NCI-H748 (cell line): ENCODE measurements around the gene ZNF627.
"Not testable (repeated sequence)": the region's sequence is repeated elsewhere in the genome, so short reads cannot be mapped to it uniquely, and the experiment has no call there.

Experiments
- DNase-seq: peaks from one replicate; lab custom pipeline; 2025; ENCODE audit not compliant: unreplicated experiment; lab: John Stamatoyannopoulos, UW

The ZNF627 gene

DNA sequence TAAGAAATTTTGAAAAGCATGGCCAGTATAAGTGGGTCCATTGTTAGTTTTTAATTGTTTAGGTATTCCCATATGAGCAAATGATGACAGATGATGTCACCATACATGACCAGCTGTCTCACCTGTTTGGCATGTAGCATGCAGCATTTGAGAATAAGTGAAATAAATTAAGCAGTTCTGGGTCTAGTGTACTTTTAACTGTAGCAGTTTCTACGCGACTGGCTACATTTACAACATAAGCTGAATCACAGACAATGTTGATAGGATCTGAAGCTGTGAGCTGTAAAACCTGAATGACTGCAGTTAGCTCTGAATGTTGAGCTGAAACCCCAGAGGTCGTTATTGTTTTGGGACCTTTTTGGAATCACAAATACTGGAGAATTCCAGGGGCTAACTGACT lies 25.1 kb downstream of the ZNF627 start:
- not testable (repeated sequence) for DNase-seq

DNA sequence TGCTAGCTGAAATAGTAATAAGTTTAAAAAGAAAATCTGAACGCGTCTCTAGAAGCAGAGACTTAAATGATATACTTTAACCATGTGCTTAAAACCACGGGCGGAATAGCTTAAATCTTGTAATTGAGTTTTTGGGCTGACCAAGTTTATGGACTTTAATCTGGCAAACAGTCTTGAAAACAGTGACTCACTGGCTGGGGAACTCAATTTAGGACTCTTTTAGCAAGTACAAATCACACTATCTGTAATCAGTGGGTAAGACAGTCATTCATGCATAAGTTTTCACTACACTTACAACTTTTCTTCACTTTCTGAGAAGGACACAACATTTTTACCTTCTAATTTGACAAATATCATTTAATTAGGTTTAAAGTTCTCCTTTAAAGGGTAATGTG lies 26.8 kb downstream of the ZNF627 start:
- no peak for DNase-seq

DNA sequence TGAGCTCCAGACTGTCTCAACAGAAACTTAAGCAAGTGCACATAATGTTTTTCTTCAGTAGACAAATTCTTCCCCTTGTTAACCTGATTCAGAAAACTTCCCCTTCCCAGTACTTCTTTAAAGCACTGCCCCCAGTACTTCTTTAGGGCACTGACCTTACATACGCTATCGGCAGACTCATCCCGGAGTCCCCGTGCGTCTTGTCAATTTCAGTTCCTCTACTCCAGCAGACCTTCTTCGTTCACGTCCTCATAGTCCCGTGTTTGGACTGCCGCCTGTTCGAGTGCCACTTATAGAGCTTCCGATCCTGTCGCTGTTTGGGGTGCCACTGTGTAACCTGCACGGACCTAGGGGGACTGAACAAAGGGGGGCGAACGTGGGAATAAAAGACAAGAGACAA lies 29.0 kb downstream of the ZNF627 start:
- DNase-seq, result no peak

DNA sequence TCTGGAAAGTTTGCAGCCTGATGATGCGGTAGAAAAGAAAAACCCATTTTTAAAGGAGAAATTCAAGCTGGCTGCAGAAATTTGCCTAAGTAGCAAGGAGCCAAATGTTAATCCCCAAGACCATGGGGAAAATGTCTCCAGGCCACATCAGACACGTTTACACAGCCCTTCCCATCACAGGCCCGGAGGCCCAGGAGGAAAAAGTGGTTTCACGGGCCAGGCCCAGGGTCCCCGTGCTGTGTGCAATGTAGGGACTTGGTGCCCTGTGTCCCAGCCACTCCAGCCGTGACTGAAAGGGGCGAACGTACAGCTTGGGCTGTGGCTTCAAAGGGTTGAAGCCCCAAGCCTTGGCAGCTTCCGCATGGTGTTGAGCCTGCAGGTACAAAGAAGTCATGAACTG lies 35.9 kb downstream of the ZNF627 start:
- DNase-seq, result no peak

DNA sequence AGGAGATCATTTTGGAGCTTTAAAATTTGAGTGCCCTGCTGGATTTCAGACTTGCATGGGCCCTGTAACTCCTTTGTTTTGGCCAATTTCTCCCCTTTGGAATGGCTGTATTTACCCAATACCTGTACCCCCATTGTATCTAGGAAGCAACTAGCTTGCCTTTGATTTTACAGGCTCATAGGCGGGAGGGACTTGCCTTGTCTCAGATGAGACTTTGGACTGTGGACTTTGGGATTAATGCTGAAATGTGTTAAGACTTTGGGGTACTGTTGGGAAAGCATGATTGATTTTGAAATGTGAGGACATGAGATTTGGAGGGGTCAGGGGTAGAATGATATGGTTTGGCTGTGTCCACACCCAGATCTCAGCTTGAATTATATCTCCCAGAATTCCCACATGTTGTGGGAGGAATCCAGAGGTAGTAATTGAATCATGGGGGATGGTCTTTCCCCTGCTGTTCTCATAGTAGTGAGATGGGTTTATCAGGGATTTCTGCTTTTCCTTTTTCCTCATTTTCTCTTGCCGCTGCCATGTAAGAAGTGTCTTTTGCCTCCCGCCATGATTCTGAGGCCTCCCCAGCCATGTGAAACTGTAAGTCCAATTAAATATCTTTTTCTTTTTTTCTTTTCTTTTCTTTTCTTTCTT lies 36.9 kb downstream of the ZNF627 start:
- DNase-seq, result not testable (repeated sequence)

DNA sequence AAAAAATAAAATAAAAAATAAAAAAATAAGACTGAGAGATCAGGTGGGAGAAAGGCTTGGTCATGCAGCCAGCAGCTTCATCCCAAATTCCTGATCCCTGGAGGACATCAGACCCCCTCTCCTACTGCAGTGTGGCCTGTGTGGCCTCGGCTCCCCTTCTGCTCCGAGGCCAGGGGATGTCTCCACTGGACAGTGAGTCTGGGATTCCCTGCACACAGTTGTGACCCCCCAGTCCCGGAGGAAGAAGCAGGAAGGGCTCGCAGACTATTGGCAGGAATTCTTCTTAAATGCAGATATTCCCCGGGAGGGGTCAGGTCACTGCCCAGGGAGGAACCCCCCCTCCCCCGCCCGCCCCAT lies 41.9 kb downstream of the ZNF627 start:
- DNase-seq, result no peak

DNA sequence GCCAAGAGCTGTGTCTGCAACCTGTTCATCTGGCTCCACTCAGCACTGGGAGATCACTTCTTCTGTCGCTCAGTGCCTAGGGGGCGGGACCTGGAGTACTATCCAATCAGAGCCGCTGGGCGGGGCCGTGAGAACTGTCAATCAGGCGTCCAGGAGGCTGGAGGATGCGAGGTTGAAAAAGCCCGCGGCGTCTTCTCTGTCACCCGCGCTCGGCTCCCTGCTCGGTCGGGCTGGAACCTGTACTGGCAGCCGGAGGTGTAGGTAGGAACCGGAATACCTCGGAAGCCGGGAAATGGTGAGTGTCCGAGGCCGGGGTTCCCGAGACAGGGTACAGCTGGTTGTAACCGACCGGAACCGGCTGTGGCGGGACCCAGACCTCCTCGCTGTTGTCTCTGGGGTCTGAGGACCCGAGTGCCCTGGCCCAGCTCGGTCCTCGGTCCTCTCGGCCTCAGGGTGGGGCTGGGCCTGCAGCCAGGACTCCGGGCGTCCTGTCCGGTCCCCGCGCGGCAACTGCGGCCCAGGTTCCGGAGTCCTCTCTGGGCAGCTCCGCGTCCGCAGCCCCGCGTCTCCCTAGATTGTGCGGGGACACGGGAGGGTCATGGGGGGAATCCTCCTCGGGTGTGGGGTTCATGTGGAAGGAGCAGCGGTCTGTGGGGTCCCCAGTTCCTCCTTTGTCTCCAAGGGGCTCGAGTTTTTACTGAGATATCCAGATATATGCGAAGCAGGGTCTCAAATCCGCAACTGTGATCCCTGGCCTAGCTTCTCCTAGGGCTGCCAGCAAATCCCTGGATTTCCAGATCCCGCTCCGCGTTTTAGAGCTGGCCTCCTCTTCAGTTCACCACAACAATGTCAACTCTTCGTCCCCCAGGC lies 42.6 kb downstream of the ZNF627 start:
- peak; percentile 94 for DNase-seq

DNA sequence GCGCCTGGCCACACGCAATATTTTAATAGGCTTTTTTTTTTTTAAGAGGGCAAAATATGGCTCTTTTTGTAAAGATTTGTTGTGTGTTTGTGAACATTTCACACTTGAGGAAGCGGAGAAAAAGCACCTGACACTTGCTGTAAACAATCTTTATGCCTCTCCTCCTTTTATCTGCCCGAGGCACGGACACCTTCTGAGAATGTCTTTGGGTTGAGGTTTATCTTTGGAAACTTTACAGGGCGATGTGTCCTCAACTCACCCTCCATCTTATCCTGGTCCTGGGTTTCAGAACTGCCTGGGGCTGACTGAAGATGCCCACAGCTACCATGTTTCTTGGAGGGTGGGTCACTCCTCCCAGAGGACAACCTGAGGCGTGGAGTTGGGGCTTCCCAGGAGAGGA lies 44.0 kb downstream of the ZNF627 start:
- no peak for DNase-seq

DNA sequence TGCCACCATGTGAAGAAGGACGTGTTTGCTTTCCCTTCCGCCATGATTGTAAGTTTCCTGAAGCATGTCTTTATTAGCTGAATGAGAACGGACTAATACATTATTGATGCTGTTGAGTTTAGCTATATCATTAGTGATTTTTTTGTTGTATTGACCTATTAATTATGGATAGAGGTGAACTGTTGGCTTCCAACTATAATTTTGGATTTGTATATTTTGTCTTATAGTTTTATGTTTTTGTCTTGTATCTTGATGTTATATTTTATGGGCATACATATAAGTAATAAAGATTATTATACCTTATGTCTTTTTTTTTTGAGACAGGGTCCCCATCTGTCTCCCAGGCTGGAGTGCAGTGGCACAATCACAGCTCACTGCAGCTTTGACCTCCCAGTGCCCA lies 45.6 kb downstream of the ZNF627 start:
- no peak for DNase-seq

DNA sequence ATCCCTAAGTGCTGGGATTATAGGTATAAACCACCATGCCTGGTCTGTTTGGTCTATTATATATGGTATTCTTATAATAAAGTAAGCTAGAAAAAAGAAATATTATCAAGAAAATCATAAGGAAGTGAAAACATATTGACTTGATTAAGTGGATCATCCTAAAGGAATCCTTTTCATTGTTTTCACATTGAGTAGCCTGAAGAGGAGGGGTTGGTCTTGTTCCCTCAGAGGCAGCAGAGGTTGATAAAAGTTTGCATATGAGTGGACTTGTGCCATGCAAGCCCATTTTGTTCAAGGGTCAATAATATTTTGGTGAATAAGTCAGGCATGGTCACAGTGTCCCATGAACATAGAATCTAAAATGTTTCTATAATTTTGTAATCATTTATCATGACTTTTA lies 52.7 kb downstream of the ZNF627 start:
- DNase-seq, result no peak

DNA sequence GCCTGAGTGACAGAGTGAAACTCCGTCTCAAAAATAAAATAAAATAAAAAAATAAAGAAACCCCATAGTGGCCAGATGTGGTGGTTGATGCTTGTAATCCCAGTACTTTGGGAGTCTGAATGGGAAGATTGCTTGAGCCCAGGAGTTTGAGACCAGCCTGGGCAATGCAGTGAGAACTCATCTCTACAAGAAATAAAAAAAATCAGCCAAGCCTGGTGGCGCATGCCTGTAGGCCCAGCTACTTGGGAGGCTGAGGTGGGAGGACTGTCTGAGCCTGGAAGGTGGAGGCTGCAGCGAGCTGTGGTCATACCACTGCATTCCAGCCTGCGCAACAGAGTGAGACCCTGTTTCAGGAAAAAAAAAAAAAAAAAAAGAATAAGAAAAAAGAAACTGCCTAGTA lies 53.8 kb downstream of the ZNF627 start:
- no peak for DNase-seq

DNA sequence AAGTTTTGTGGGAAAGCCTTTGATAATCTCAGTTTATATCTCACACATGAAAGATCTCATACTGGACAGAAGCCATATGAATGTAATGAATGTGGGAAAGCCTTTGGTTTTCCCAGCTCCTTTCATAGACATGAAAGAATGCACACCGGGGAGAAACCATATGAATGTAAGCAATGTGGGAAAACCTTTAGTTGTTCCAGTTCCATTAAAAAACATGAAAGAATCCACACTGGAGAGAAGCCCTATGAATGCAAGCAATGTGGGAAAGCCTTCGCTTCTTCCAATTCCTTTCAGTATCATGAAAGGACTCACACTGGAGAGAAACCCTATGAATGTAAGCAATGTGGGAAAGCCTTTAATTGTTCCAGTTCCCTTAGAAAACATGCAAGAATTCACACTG lies 54.8 kb downstream of the ZNF627 start:
- DNase-seq, result no peak

DNA sequence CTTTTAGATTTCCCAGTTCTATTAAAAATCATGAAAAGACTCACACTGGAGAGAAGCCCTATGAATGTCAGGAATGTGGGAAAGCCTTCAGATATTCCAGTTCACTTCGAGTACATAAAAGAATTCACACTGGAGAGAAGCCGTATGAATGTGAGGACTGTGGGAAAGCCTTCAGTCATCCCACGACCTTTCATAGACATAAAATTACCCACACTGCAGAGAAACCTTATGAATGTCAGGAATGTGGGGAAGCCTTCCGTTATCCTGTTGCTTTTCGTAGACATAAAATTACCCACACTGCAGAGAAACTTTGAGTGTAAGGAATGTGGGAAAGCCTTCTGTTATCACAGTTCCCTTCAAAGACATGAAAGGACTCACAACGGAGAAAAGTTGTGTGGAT lies 55.2 kb downstream of the ZNF627 start:
- DNase-seq, result no peak

DNA sequence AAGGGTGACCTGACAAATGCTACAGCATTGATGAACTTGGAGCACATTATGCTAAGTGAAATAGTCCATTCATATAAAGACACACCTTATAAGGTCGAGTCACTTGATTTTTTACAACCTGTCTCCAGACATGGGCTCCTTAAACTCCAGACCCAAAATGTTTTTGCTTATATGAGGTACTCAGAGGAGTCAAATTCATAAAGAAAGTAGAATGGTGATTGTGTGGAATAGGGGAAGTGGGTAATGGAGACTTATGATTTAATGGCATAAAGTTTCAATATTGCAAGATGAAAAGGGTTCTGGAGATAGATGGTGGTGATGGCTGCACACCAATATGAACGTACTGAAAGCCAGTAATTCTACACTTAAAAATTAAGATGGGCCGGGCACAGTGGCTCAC lies 59.3 kb downstream of the ZNF627 start:
- no peak for DNase-seq

DNA sequence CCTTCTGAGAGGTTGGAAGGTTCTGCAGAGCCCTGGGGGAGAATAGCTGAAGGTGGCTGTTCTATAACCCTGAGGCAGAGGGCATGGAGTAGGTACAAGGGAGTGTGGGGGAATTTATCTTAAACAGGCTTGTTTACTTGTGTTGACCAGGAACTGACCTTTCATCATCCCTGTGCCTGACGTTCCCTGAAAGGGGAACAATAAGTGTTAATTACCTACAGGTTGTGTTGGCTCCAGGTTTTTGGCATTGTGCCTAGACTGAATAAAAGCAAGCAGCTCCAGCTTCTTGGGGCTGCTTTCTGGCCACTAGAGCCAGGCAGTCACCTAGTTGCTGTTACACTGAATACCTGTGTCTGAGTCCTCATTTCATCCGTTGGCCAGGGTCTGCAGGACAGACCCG lies 60.0 kb downstream of the ZNF627 start:
- peak; percentile 74 for DNase-seq

DNA sequence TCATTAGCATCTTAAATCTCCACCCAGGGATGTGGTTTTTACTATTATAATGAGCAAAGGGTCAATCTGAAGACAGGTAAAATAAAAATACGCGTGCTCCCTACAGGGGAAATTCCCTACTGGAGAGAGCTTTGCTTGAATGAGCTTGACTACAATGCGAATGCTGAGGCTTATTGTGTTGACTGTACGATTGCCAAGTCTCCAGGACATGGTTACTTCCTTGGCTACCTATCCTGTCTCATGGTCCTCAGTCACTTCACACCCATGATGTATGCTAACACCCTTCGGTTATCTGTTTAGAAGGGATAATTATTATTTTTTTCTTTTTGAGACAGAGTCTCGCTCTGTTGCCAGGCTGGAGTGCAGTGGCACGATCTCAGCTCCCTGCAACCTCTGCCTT lies 61.7 kb downstream of the ZNF627 start:
- DNase-seq, result no peak

DNA sequence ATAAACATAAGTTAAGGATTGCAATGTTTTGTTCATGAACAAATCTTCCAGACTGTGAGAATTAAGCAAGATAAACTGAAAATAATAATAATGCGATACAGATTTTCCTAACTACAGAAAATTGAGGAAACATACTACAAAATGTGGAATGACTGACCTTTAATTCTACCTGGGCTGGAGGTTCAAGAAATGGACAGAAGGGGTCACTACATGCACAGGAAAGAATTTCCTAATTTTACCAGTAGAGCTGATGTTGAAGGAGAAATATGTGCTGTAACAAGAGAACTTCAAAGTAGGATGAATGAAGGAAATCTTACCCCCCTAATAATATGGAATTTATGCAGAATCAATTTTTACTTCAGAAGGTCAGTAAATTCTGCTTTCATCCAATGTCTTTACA lies 62.3 kb downstream of the ZNF627 start:
- no peak for DNase-seq

DNA sequence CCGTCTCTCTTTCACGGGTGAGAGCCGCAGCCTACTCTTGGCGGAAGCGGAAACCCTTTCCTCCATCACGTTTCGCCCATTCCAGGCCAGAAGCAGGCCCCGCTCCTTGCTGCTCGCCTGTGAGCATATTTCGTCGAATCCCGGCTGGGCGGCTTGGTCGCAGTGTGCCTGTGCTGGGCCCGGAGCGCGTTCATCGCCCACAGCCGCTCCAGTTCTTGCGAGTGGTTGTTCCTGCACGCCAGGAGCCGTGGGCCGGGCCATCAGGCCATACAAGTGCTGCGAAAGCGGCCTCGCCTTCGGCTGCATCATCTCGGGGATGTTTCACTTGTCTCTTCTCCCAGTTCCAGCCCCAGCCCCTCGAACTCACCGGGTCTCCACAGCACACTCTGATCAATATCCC lies 65.0 kb downstream of the ZNF627 start:
- no peak for DNase-seq

DNA sequence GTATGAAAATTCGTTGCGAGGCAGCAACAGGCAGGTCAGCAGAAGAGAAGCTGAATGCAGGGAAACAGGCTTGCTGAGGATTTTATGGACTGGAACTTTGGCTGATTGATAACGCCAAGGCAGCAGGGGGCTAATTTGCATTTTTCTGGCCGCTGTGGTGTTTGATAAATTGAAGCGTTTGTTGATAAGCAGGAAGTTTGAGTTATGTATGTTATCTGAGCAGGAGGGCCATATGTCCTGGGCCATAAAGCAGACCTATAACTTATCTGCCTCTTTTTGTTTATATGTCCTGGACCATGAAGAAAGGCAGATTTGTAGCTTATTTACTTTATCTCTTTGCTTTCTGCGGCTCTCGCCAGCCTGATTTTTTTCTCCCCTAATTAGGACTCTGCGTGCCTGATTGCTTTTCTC lies 65.9 kb downstream of the ZNF627 start:
- no peak for DNase-seq
